HG03108 (cell line): ENCODE measurements around the gene CDH13.

Experiments
- ATAC-seq: cut with Tn5 transposase; IDR thresholded peaks from one replicate; pipeline ENCODE4 v1.9.1; 2021; ENCODE audit warnings: moderate library complexity; ENCODE audit not compliant: unreplicated experiment

CDH13 gene

DNA sequence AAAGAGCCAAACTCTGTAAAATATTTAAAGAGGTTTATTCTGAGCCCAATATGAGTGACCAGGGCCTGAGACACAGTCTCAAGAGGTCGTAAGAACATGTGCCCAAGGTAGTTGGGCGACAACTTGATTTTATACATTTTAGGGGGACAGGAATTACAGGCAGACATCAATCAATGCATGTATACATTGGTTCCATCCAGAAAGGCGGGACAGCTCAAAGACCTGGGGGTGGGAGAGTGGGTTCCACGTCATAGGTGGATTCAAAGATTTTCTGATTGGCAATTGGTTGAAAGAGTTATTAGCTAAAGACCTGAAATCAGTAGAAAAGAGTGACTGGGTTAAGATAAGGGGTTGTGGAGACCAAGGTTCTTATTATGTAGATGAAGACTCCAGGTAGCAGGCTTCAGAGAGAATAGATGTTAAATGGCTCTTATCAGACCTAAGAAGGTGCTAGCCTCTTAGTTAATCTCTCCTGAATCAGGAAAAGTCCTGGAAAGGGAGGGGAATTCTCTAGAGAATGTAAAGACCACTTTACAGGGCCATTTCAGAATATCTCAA is 1213.4 kb downstream of the CDH13 start:
- no peak for ATAC-seq

DNA sequence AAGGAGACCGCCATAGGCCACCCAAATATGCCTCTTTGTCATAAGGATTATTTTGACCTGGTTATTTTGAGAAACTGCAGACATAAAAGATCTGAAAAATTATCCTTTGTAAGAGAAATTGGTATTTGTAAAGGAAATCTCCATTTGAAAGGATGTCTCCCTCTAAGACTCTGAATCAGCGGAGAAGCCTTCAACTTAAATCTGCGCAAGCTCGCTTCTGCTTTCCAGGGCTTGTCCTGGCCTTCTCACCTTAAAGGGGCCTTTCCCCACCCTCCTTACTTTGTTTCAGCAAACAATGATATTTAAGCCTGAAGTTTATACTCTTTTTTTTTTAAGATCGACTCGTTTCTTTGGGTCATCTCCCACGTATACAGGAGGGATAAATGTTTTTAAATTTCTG is 1215.5 kb downstream of the CDH13 start:
- ATAC-seq = no peak

DNA sequence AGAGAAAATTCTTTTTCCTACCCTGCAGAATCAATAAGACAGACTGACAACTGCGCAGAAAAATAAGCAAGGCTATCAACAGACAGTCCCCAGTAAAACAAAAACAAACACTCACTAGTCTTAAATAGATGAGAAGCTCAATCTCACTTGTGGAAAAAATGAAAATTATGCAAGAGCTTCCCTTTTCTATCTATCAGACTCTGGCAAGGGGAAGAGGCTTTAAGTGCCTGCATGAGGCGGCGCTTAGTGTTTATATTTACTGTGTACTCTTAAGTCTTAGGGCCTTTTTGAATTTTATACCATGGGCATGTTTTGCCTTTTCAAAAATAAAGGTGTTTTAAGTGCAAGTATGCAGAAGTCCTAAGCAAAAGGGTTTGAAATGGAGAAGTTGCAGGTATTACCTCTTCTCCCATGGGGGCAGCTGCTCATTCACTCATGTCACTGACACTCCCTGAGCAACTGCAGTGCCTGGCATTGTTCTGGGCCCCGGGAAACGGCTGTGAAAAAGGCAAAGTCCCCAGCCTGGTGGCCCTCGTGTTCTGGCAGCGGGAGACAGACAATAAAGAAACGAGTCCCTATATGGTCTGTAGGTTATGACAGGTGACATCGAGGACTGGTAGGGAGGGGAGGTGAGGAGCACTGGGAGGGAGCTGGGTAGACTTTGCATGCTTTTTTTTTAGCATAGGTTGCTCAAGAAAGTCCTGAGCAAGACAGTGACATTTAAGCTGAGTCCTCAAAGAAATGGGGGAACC is 1216.2 kb downstream of the CDH13 start:
- no peak for ATAC-seq

DNA sequence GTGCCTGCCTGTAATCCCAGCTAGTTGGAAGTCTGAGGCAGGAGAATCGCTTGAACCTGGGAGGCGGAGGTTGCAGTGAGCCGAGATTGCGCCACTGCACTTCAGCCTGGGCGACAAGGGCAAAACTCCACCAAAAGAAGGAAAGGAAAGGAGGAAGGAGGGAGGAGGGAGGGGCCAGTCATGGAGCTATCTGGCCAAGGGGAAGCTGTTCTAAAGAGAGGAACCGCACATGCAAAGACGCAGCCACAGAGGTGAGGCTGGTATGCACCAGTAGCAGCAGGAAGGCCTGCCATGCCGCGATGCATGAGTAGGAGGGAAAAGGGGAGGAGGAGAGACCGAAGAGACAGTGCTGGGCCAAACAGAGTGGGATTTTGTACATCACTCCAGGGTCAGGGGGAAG is 1216.9 kb downstream of the CDH13 start:
- no peak for ATAC-seq

DNA sequence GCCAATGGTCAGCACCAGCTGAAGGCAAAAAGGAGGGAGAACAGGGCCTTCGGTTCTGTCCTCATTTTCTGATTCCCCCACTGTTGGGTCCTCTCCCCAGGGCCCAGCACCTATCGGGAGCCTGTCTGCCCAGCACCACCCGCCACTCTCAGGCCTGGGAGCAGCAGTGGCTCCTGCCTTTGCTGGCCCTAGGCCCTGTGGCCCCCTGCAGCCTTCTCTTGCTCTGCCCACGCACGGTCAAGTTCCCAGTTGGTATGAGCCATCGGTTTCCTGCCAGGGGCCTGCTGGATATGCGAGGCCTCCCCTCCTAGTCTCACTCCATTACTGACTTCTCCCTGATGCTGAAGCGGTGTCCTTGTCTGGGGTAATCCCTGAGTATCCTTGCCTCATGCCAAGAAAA is 1218.5 kb downstream of the CDH13 start:
- no peak for ATAC-seq

DNA sequence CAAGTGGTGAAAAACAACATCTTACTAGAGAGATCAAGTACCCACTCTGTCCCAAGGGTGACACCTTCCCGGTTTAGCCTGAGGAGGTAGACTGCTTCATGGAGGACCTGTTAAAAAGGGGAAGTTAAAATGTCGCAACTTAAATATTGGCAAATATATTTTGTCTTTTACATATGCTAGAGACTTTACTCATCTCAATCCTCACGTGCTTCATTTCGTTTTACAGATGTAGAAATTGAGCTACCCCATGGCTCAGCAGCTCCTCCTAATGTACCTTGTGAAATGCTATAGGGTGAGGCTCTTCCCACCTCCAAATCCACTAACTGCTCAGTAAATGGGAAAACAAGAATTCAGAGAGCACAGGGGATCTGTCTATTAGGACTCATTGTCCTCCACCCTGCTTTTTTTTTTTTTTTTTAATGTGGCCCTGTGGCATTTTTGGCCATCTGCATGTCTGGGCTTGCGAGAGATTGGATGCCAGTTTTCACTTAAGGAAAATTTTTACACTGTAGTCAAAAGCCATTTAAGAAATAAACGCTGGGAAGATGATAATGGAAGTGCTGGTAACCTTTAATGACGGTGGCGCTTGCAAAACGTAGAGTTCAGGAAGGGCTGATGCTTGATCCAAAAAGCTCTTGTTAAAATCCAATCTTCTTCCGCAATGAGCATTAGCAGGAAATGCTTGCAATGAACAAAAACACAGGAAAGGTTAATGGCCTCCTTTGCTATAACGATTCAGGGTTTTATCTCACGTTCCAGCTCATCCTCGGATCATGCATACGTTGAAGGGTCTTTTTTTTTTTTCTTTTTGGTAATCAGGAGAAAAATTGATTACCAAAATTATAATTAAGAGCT is 1220.8 kb downstream of the CDH13 start:
- no peak for ATAC-seq

DNA sequence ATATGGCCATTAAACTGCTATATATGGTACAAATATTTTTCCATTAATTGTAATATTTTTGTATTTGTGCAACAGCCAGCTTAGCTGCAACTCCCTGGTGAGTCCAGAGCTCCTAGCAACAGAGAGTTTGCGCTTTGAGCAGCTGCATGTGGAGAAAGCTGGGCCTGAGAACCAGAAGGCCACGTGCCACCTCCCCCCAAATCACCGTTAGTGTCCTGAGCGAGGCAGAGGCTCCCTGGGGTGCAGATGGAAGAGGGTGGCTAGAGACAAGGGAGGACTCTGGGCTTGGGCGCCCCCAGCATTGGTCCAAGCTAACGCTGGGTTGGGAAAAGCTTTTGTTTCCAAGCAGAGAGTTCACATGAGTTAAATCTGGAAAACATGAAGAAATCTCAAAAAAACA is 1222.7 kb downstream of the CDH13 start:
- no peak for ATAC-seq
